Measurements from ENCODE around the gene NR4A1.

NR4A1 gene

DNA sequence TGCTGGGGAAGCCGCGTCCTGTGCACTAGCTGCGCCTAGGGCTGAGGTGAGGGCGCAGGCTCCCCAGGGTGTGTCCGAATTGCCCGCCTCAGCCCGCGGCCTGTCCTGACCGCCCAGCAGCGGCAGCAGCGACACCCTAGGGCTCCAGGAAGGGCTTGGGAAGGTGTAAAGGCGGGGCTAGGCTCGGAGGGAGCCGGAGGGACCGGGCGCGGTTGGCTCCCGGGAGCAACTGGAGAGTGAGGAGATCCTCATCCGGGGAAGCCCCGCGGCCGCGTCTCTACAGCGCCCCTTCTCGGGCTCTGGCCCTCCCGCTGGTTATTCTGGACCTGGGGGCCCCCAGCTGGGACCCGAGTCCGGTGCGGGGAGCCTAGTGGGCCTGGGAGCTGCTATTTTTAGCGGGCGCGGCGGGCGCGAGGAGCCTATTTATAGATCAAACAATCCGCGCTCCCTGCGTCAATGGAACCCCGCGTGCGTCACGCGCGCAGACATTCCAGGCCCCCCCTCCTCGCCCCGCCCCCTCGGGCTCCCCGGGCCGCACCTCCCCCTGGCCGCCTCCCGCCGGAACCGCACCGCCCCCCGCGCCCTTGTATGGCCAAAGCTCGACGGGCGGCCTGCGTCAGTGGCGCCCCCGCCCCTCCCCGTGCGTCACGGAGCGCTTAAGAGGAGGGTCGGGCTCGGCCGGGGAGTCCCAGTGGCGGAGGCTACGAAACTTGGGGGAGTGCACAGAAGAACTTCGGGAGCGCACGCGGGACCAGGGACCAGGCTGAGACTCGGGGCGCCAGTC, at the start of gene NR4A1:
TSS of gene NR4A1 (plus strand) at position 685 of the 784 bp plus-strand sequence. CDS start 2,887 bp downstream, outside the sequence.
- peak; percentile 98 for DNase-seq (ENCODE audit: low spot score)

DNA sequence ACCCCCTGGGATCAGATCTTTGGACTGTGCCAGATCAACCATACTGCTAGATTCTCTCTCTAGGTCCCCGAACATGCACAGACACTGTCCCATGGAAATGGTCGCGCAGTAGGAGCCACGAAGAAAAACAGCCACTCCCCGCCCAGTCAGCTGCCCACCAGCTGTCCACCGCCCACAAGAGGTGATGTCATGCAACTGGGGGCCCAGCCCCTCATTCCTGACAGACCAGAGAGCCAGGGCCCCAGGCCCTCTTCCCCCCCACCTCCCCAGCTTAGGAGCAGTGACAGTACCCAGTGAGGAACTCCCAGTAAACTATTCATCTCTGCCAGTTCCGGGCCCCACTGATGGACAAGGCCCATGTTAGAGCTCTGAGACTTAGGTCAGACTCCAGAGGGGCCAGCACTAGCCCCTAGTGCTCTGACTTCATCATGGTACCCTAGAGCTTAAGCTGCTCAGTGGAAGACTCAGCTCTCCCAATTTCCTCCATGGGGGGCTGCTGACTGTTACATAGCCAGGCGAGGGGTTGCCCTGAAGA, 48.2 kb upstream of the NR4A1 start:
- no peak for DNase-seq (ENCODE audit: low spot score)

- DNase-seq (ENCODE audit: low spot score): no peak
Measured at GRCh38 chr12:52003591-52003990, 47.7 kb upstream of the NR4A1 start.

DNA sequence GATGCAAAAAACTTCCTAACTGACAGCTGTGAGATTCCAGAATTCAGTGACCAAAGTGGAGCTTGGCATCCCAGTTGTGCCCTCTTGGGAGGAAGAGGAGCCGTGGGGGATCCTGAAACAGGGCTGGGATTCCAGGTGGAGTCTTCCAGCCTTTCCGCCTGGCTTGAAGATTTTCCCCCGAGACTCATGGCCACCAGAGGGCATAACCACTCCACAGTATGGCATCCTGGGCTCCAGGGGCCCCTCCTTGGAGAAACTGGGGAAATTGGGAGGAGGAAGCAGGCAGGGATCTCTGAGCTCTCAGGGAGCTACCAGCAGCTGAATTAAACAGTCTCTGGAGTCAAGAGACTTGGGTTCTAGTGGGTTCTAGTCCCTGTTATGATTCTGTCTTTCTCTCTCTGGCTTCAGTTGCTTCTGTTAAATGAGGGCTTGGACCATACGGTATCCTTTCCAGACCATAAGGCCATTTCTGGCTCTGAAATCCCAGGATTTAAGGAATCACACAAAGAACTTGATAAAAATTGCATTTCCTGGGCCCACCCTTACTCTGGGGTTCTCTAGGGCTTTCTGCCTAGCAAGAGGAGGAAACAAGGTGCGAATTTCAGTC, 47.1 kb upstream of the NR4A1 start:
- peak; percentile 70 for DNase-seq (ENCODE audit: low spot score)

DNA sequence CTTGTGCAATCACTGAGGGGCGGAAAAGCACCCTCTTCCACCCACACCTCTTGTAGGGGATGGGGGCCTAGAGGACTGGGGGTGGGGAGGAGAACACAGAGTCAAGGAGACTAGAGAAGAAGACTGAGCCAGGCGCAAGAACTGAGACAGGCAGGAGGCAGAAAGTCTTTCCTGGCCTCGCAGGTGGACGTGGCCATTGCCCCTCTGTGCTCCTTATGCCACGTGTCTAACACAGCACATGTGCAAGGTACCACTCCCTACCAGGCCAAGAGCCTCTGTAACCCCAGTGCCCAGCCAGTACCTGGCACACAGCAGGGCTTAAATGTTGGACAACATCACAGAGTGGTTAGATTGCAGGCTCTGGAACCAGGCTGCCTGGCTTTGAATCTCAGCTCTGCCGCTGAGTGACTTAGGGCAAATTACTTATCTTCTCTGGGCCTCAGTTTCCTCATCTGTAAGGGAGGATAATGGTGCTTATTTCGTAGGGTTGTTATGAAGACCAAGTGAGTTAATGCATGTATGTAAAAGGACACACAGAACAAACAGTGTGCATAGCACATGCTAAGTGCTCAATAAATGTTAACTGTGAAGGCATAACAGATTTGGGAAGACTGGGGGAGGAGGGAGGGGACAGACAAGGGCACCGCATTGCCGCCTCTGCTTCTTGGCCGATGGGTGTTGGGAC, 45.9 kb upstream of the NR4A1 start:
- no peak for DNase-seq (ENCODE audit: low spot score)

DNA sequence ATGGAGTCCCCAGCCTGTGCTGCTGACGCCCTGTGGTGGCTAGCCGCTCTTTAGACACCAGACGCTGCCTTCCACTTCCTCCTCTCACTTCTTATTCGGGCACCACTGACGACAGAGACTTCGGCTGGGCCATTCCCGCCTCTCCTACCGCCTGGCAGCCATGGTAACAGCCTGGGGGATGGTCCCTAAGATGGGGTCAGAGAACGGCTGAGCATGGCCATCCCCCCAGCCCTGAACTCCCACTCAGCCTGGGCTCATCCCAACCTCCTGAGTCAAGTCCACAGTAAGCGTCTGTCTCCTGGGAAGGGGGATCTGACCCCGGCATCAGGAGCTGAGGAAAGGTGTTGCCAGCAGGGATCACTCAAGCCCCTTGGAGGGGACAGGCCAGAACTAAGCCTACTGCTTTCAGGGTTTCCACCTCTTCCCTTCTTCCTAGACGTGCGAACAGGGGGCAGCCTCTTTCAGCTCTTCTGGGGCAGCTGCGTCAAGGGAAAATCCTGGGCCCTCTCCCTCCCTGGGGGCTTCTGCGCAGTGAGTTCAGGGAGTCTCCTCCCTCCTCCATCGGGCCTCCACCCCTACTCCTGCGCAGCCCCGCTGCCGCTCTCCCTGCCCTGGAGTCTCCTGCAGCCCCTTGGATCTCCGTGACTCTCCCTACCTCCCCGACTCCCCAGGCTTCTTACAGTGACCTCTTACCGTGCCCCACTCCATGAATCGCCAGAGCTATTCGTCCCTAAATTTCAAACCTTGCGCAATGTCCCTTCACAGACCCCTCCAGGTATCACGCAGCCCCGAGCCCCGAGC, 45.1 kb upstream of the NR4A1 start:
- peak; percentile 74 for DNase-seq (ENCODE audit: low spot score)

GRCh38 chr12:52006726-52007157, 44.5 kb upstream of the NR4A1 start, which contains the start of gene TAMALIN:
Gene TAMALIN, plus strand, starts transcription at chr12:52006946. Its CDS starts 74 bp downstream, at chr12:52007020.
- peak; percentile 85 for DNase-seq (ENCODE audit: low spot score)

DNA sequence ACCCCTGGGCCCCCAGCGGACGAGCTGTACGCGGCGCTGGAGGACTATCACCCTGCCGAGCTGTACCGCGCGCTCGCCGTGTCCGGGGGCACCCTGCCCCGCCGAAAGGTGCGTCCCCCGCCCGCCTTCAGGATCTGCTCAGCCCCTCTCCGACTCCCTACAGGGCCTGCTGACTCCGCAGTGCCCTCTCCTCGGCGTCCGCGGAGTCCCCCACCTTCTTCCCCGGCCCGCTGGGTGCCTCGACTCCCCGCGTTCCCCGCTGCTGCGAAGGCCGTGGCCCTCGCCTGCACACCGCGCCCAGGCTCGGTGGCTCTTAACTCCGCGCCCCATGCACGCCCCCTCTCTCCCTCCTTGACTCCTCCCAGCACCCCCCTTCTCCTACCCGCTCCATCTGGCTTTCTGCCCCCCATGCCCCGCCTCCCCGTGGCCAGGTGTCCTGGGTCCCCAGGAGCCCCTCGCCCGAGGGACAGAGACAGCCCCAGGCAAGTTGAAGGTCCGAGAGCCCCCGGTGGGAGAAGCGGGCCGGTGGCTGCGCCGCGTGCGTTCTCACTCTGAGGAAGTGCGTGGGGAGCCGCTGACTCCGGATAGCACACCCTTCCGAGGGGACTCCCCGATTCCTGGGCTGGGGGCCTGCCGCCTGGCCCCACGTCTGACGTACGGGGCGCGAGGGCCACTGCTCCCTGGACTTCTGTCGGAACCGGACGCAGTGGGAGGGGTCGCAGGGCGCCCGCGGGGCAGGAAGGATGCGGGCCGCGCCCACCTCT, 43.9 kb upstream of the NR4A1 start:
- no peak for DNase-seq (ENCODE audit: low spot score)

- DNase-seq (ENCODE audit: low spot score): no peak
Measured at GRCh38 chr12:52007982-52008510, 43.2 kb upstream of the NR4A1 start.

DNA sequence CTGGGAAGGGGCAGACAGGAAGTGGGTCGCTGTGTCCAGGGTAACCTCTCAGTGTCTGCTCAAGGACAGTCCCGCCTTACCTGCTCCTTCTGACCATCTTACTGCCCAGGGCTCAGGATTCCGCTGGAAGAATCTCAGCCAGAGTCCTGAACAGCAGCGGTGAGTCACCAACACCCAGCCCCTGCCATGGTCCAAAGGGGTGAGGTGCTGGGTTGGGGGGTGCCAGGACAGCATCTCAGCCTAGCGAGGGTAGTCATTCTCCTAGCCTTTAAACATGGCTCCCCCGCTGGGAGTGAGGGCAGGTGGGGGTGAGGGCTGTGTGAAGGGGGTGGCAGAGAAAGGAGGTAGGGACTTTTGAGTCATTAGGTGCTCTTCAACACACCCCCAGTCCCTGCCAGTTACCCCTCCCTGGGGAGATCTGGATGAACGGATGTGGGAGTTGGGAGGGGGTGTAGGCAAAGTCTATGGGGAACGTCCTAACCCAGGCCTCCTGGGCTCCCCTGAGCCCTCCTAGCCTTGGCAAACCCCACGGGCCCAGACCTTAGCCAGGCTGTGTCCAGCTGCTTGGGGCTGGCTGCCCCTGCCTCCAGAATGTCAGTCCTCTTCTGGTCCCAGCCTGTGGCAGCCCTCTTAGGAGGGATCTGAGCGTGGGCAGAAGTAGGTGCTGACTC, 42.0 kb upstream of the NR4A1 start:
- no peak for DNase-seq (ENCODE audit: low spot score)

DNA sequence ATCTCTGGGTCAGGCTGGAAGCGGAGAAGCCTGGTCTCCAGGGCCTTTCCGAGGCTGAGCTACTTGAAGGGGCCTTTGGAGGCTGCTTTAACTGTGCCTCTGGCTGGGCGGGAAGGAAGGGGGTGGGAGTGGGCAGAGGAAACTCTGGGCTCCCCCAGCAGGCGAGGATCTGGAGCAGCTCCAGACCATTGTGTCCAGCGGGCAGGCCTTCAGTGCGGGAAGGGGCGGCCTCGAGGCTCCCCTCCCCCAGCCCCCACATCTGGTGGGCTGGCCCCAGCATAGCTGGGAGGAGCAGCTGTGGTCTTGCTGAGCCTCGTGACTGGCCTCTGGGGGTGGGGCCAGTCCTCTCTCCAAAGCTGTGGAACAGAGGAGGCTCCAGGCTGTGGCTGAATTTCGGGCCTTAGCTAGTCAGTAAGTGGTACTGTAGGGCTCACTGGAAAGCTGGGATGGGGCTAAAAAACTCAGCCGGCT, 41.1 kb upstream of the NR4A1 start:
- DNase-seq (ENCODE audit: low spot score): no peak

GRCh38 chr12:52010692-52011601, 40.3 kb upstream of the NR4A1 start:
- peak; percentile 59 for DNase-seq (ENCODE audit: low spot score)

- DNase-seq (ENCODE audit: low spot score): no peak
Measured at GRCh38 chr12:52011602-52012214, 39.5 kb upstream of the NR4A1 start.

GRCh38 chr12:52013626-52014310, 37.5 kb upstream of the NR4A1 start:
- no peak for DNase-seq (ENCODE audit: low spot score)

GRCh38 chr12:52014567-52015530, 36.4 kb upstream of the NR4A1 start:
- no peak for DNase-seq (ENCODE audit: low spot score)

DNA sequence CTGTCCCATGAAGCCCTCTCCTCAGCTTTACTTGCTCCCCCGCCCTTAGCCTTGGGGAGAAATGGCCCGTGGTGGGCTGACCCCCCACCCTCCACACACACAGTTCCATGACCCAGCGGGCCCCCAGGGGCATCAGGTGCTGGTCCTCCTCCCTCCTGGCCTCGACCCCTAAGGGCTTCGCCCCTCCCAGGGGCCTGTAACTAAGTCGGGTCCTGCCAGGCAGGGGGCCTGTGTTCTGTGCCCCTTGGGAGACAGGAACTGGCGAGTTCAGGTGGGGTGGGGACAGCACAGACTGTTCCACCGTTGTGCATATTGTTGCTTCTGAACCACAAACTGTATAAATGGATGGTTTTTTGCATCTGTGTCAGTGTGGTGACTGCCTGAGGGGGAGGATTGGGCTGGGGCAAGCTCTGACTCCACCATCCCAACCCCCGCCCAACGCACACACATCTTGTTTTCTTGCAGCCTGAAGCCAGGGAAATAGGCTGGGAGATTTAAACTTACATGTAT, 35.7 kb upstream of the NR4A1 start:
- DNase-seq (ENCODE audit: low spot score): no peak
